Prostate gland (tissue), 2 donors: ENCODE measurements around the gene TMEM271.

Experiments used
- CTCF ChIP-seq, 4 experiments: fragments of 200-600 bp in 2 of 4; fragments of 450-650 bp in 2 of 4; sonication (generic) in 2 of 4; IDR thresholded peaks; 1 replicate in 3 of 4; 2 replicates in 1 of 4; pipeline ENCODE4 v1.5.1; 2016 to 2019; ENCODE audit warnings: antibody characterized with exemption in 4 of 4, mild to moderate bottlenecking in 2 of 4, moderate library complexity in 2 of 4
- POLR2A ChIP-seq: fragments of 450-650 bp; IDR thresholded peaks from one replicate; pipeline ENCODE4 v1.6.1; 2016; ENCODE audit warnings: antibody characterized with exemption, mild to moderate bottlenecking
- POLR2AphosphoS5 ChIP-seq: sonication (generic); formaldehyde crosslinking; IDR thresholded peaks from one replicate; pipeline ENCODE4 v1.6.1; 2017; ENCODE audit warnings: antibody characterized with exemption

DNA sequence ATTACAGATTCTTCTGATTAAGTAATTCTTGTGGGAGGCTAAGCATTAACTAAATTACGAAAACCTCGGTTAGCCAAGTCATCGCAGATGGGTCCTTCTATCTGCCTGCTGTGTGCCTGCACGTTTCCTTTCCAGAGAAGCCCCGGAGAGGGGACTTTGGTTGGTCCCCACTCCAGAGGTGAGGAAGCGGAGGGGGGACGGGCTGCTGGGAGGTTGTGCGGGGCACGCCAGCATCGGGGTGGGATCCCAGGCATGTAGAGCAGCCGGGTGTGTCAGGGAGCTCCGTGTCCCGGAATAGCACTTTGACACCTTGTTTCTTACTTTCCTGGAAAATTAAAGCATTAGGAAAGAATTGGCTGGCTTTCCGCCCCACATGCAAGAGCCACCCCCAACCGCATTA, 50.4 kb downstream of the TMEM271 start:
- TF ChIP-seq POLR2A: no peak
- TF ChIP-seq CTCF (IDR thresholded peaks at IDR 0.05): no peak
- TF ChIP-seq POLR2AphosphoS5: no peak
